Bone marrow (tissue), 2 donors: ENCODE data around the gene METTL22.
"Not testable (repeated sequence)": the region's sequence is repeated elsewhere in the genome, so short reads cannot be mapped to it uniquely, and the experiment has no call there.

Experiments
- DNase-seq, 2 donors: peaks; one replicate each; lab custom pipeline; 2025; lab: John Stamatoyannopoulos, UW

Gene METTL22

DNA sequence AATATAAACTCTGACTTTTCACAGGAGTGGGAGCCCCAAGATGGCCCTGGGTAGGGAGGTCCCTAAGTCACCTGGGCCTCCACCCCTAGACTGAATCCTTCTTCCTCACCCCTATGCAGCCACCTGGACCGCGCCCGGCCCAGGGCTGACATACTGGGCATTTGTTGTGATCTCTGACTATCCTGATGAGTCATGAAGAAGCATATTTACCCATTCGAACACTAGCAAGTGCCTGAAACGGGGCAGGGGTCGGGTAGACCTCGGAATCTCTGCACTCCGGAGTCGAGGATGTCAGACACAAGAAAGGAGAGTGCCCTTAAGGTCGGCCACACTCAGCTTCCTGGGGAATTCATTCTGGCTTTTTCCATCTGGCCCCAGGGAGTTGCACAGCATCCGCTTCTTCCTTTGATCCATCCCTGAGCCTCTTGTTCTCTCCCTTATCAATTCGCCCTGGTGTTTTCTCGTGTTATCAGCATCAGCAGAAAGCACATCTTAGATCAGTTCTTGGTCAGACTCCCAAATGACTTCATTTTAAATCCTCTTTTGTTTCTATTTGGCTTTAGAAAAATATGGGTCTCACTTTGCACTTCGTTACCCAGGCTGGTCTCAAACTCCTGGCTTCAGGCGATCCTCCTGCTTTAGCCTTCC lies 10.4 kb downstream of the METTL22 start:
- peak in 1 of 2 donors; percentile 11 for DNase-seq

DNA sequence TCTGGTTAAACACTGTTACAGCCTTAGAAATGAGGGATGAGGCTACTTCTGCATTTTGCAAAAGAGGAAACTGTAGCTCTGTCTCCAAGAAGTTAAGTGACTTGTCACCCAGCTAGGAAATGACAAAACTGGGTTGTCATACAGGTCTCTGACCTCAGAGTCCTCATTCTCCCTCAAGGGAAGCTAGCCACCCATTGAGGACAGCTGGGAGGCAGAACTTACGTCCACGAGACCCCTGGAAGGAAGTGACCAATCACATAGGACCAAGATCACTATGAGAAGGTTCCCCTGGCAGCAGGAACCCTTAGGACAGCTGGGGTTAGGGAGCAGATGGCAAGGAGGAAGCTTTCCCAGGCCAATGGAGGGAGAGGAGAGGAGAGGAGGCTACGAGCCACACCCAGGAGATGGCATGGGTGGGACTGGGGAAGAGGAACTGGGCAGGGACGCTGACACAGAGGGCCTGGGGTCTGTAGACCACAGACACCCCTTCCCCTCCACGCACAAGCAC lies 11.2 kb downstream of the METTL22 start:
- peak; percentile 48 to 91 for DNase-seq

DNA sequence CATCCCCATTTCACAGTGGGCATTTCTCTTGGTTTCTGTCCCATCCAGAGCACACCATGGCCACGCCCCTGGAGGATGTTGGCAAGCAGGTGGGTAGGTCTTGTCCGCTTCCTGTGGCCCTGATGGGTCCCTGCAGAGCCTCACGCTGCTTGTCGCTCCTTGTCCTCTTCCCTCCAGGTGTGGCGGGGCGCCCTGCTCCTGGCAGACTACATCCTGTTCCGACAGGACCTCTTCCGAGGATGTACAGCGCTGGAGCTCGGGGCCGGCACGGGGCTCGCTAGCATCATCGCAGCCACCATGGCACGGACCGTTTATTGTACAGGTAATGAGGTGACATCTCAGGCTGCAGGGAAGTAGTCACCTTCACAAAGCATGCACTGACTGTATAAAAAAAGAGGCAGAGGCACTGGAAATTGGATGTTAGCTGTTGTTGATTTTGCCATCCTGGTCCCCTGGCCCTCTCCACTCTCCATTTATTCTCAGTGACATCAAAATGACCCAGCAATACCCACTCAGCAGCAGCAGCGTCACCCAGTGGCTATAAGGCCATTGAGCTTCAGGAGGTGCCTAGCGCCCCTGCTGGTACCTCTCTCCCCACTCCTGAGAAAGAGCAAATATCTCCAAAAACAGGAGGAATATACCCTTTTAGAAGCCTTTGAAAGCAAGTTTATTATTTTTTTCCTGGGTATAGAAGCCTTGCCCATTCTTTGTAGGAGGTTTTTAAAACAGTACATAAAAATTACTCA lies 13.7 kb downstream of the METTL22 start:
- DNase-seq, result no peak

DNA sequence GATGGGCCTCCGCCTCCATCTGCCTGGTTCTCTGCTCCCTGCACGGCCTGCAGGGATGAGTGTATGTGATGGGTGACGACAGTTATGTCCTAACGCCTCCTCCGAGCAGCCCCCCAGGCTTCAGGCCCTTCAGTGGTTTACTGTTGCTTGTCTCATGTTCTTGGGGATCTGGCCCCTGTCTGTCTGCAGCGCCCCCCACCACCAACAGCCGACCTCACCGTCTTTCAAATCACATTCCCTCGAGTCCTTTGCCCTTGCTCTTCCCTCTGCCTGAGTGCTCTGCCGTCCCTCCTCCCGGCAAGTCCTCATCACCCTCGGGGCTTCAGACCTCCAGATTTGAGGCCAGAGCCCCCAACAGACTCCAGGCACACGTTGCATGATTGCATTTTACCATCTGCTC lies 18.2 kb downstream of the METTL22 start:
- no peak for DNase-seq

DNA sequence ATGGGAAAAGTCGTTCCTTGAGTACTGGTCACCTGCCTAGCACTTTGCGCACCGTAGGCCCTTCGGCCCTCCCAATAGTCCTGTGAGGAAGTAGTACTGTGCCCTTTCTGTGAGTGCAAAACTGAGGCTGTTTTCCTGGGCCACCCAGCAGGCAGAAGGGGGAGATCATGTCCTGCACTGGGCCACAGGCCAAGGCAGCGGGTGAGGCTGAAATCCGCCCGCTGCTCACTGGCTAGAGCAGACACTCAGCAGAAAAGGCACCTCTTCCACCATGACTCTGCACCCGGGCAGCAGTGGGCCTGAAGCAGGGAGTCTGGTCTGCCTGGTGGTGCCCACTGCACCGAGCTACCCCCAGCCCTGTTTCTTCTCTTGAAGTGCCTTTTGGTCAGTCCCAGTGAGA lies 20.2 kb downstream of the METTL22 start:
- no peak for DNase-seq

GRCh38 chr16:8642146-8642545 lies 20.6 kb downstream of the METTL22 start:
- no peak for DNase-seq

DNA sequence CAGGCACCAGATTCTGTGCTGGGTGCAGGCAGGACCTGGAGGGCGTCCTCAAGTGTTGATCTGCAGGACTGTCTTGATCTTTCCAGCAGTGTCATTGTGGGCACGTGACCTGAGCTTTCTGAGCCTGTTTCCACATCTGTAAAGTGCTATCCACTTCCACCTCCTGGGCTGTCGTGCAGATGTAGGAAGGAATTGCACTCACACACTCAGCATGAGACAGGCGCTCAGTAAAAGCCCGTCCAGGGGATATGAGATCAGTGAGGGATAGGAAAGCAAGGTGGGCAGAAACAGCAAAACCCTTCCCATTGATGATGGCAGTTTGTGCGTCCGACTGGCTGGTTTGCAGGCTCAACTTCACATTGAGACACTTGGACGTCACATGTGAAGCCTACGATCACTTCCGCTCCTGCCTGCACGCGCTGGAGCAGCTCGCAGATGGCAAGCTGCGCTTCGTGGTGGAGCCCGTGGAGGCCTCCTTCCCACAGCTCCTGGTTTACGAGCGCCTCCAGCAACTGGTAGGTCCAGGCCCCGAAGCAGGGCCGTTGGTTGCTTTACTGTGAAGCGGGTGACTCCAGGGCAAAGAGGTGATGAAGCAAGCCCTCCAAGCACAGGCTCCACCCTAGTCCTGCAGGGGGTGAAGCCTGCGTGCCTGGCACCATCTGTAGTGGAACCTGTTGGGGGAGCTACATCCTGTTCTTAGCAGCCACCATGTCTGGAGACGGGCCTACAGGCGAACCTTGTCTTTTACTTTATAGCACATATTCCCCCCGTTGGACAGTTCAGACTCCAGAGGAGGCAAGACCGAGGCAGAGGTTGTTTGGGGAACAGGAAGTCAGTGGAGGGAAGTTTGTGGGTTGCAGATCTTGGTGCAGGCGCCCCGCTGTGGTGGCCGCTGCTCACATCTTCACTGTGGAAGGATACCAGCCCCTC lies 23.0 kb downstream of the METTL22 start:
- DNase-seq, result peak; percentile 32 to 61

DNA sequence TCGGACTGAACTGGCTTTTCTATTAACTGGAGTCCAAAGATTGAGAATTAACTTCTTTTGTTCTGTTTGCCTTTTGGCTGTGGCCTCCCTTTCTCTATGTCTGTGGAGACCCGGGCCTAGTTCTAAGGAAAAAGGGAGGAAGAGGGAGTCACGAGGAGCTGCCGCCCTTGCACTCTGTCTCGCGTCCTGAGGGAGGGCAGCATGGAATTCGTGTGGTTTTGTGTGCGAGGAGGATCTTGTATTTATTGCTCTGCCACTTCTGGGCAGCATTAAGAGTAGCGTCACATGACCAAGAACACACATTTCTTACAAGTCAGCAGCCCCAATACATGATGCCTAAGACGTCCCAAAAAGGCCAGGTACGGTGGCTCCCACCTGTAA lies 23.6 kb downstream of the METTL22 start:
- DNase-seq, result no peak

- DNase-seq, result no peak
Measured at GRCh38 chr16:8645831-8646230, 24.3 kb downstream of the METTL22 start.

GRCh38 chr16:8646326-8647053 lies 25.0 kb downstream of the METTL22 start:
- no peak for DNase-seq

- no peak for DNase-seq
Measured at GRCh38 chr16:8647721-8648318, 26.3 kb downstream of the METTL22 start.

- DNase-seq, result no peak
Measured at GRCh38 chr16:8648877-8649276, 27.4 kb downstream of the METTL22 start.

DNA sequence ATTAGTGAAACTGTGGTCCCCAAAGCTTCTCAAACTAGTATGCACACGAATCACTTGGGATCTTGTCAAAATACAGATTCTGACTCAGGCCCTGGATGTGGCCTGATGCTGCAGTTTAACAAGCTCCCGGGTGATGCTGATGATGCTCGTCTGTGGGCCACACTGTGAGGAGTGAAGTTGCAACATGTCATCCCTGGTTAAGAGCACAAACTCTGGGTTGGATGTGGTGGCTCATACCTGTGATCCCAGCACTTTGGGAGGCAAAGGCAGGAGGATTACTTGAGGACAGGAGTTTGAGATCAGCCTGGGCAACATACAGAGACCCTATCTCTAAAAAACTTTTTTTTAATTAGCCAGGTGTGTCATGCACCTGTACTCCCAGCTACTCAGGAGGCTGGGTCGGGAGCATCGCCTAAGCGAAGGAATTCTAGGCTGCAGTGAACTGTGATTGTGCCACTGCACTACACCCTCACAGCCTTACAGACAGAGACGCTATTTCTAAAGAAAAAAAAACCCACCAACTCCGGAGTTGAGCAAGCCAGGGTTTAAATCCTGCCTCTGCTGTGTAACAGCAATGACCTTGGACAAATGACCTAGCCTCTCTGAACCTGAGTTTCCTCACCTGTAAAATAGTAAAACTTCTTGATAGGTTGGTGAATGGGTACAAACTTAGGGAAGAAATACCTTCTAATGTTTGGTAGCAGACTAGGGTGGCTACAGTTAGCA lies 28.5 kb downstream of the METTL22 start:
- no peak for DNase-seq

DNA sequence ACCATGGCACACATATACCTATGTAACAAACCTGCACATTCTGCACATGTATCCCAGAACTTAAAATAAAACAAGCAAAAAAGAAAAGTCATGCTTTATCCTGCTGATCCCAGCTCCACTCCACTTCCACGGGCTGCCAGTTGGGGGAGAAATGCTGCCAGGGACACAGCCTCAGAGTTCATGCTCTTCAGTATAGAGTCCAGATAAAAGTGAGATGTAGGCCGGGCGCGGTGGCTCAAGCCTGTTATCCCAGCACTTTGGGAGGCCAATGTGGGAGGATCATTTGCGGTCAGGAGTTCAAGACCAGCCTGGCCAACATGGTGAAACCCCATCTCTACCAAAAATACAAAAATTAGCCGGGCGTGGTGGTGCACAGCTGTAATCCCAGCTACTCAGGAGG lies 30.5 kb downstream of the METTL22 start:
- not testable (repeated sequence) for DNase-seq

- DNase-seq, result peak in 1 of 2 donors; percentile 3
Measured at GRCh38 chr16:8655184-8655717, 33.8 kb downstream of the METTL22 start.

- no peak for DNase-seq
Measured at GRCh38 chr16:8656376-8656775, 34.9 kb downstream of the METTL22 start.

GRCh38 chr16:8660841-8661301 lies 39.4 kb downstream of the METTL22 start:
- peak in 1 of 2 donors; percentile 10 for DNase-seq

- DNase-seq, result no peak
Measured at GRCh38 chr16:8661703-8662102, 40.2 kb downstream of the METTL22 start.

DNA sequence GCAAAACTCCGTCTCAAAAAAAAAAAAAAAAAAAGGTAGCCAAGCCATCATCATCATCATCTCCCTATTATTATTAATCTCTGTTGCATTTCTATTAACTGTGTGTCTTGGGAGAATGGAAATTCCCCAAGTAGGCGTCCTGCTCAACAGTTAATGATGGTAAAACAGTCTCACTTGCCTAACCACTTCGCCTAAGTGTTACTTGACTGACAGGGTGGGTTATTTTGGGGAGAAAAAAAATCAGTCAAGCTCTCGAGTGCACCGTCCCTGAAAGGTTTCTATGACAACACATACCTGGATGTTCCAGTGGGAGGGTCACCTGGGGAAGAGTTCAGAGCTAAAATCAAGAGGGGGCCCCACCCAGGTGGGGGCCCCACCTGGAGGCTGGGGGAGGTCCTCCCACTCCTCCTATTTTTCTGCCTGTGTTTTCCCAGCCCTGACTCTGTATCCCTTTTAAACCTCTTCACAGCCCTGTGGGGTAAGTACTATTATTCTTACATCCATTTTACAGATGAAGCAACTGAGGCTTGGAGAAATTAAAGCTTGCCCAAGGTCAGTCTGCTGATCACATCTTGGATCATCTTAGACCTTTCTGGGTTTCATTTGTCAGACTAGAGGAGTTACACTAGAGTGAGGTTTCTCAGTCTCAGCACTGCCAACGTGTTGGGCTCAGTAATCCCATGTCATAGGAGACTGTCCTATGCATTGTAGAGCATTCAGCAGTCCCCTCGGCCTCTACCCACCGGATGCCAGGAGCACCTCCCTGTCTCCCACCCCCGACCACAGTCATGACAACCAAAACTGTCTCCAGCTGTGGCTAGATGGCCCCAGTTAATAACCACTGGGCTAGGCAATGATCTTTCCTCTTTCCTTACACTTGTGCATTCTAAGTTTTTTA lies 41.9 kb downstream of the METTL22 start:
- no peak for DNase-seq
